CD8-positive, alpha-beta memory T cell (primary cell): Measurements from ENCODE around the gene PIP4P1. TPM values are rescaled to one million over a fixed set of nuclear protein-coding genes. Genes with fewer than 3 reads are reported as not detected.
A peak's percentile ranks its signal among the peaks of the same experiment; 100 is the strongest.
"Not testable (repeated sequence)": the region's sequence is repeated elsewhere in the genome, so short reads cannot be mapped to it uniquely, and the experiment has no call there.

ENCODE experiments used
- CTCF ChIA-PET: fragments of 350-600 bp; sonication (Branson Sonifier 250); formaldehyde crosslinking; loops from one replicate; lab custom pipeline; 2021; ENCODE audit warnings: antibody characterized with exemption; lab: Charles Lee
- POLR2A ChIA-PET: fragments of 350-600 bp; sonication (Branson Sonifier 250); formaldehyde crosslinking; loops from one replicate; lab custom pipeline; 2021; ENCODE audit warnings: antibody characterized with exemption; lab: Charles Lee
- DNase-seq, 5 donors: peaks; one replicate each; pipeline versions ENCODE4 v3.0.0 to v3.0.0-alpha.2; 2020 to 2022; ENCODE audit warnings: mixed read lengths in 1 of 5
- H3K27ac ChIP-seq: one replicate; pipeline ENCODE4 v1.7.0; 2013; ENCODE audit warnings: low read depth, mild to moderate bottlenecking, low read length, moderate library complexity
- H3K27me3 ChIP-seq: 2 replicates; pipeline ENCODE4 v1.7.0; 2013; ENCODE audit warnings: low read length, mild to moderate bottlenecking; ENCODE audit not compliant: insufficient read depth, poor library complexity, severe bottlenecking
- H3K36me3 ChIP-seq: 2 replicates; pipeline ENCODE4 v1.7.0; 2013; ENCODE audit warnings: mild to moderate bottlenecking, low read length, moderate library complexity; ENCODE audit not compliant: insufficient read depth
- H3K4me1 ChIP-seq: 2 replicates; pipeline ENCODE4 v1.7.0; 2013; ENCODE audit warnings: mild to moderate bottlenecking, low read length, moderate library complexity; ENCODE audit not compliant: insufficient read depth
- H3K4me3 ChIP-seq: 2 replicates; pipeline ENCODE4 v1.7.0; 2013; ENCODE audit warnings: mild to moderate bottlenecking, low read length
- H3K9me3 ChIP-seq: 2 replicates; pipeline ENCODE4 v1.7.0; 2013; ENCODE audit warnings: mild to moderate bottlenecking, low read length
- H3K27ac Mint-ChIP-seq, 8 donors: one replicate each; pipeline ENCODE4 v1.8.0; 2020 to 2021; ENCODE audit warnings: mixed read lengths in 8 of 8, mild to moderate bottlenecking in 6 of 8, inconsistent platforms in 3 of 8, moderate library complexity in 3 of 8
- H3K27me3 Mint-ChIP-seq, 2 donors: one replicate each; pipeline ENCODE4 v1.8.0; 2020 to 2021; ENCODE audit warnings: mixed read lengths in 2 of 2, mild to moderate bottlenecking in 1 of 2, moderate library complexity in 1 of 2
- H3K36me3 Mint-ChIP-seq, 3 donors: one replicate each; pipeline ENCODE4 v1.8.0; 2020 to 2021; ENCODE audit warnings: mixed read lengths in 3 of 3, inconsistent platforms in 1 of 3, mild to moderate bottlenecking in 1 of 3
- H3K4me1 Mint-ChIP-seq, 3 donors: one replicate each; pipeline ENCODE4 v1.8.0; 2020 to 2021; ENCODE audit warnings: mixed read lengths in 3 of 3, inconsistent platforms in 1 of 3, mild to moderate bottlenecking in 1 of 3
- H3K4me3 Mint-ChIP-seq, 7 donors: one replicate each; pipeline ENCODE4 v1.8.0; 2020 to 2021; ENCODE audit warnings: mixed read lengths in 7 of 7, mild to moderate bottlenecking in 6 of 7, moderate library complexity in 4 of 7, inconsistent platforms in 2 of 7
- H3K9me3 Mint-ChIP-seq, 5 donors: one replicate each; pipeline ENCODE4 v1.8.0; 2020 to 2022; ENCODE audit warnings: mixed read lengths in 5 of 5, mild to moderate bottlenecking in 3 of 5, moderate library complexity in 2 of 5, inconsistent platforms in 1 of 5
- polyA plus RNA-seq: library from polyadenylated mRNA; unstranded; fragments of 300-500 nt; fragmentation: Illumina TruSeq; gene quantifications from one replicate; pipeline ENCODE4 v1.2.3, GENCODE V29; 2021
- total RNA-seq, 2 experiments: library from RNA; stranded (reverse); gene quantifications; one replicate each; pipeline ENCODE4 v1.2.3, GENCODE V29; 2021

The PIP4P1 gene
- total RNA-seq (10 to 100 TPM; 29.5 to 33.5 TPM), polyA plus RNA-seq (36.4 TPM)

GRCh38 chr14:20461225-20462141 lies at the start of gene PIP4P1:
Gene PIP4P1 (minus strand): TSS chr14:20461434. CDS start chr14:20461325, 109 bp downstream.
- H3K9me3 ChIP-seq = no peaks in the 10 kb centered on the region
- Mint-ChIP-seq H3K27ac (peak within 1 kb of the TSS; percentile 91 to 98 (median 96)), H3K36me3 (peaks cover 0 to 28% (median 13%) of the 10 kb centered on the region in 3 donors), H3K27me3 (peaks cover 0 to 6% of the 10 kb centered on the region in 2 donors), H3K9me3 (no peaks in the 10 kb centered on the region), H3K4me1 (peaks cover 29 to 41% (median 34%) of the 10 kb centered on the region in 3 donors), H3K4me3 (peak within 1 kb of the TSS; percentile 86 to 95 (median 89))
- peaks cover 28% of the 10 kb centered on the region for H3K4me1 ChIP-seq
- ChIA-PET CTCF (interaction anchor here (0.8 to 2.7 kb wide), 8 partner anchors 9 to 149 kb away, joined by 3 to 11 read pairs (median 4); no protein-coding TSS in a partner anchor), POLR2A (interaction anchor here (0.8 to 2.1 kb wide), 10 partner anchors 8 to 222 kb away, joined by 3 to 21 read pairs (median 6); partner anchors contain the start of genes PARP2 and PNP)
- H3K27ac ChIP-seq = peak within 1 kb of the TSS; percentile 75
- H3K36me3 ChIP-seq = peaks cover 40% of the 10 kb centered on the region
- peak; percentile 98 to 99 (median 99) for DNase-seq
- H3K27me3 ChIP-seq = no peaks in the 10 kb centered on the region
- peak within 1 kb of the TSS; percentile 78 for H3K4me3 ChIP-seq

GRCh38 chr14:20508367-20508766 lies 47.1 kb upstream of the PIP4P1 start:
- H3K4me1 Mint-ChIP-seq = no peaks in the 10 kb centered on the region
- H3K4me1 ChIP-seq = no peaks in the 10 kb centered on the region
- no peak overlapping the region for H3K4me3 Mint-ChIP-seq
- POLR2A ChIA-PET = no interaction called here
- no peaks in the 10 kb centered on the region for H3K36me3 Mint-ChIP-seq
- CTCF ChIA-PET = no interaction called here
- no peak overlapping the region for H3K27ac ChIP-seq
- H3K27me3 Mint-ChIP-seq = peaks cover 1 to 4% of the 10 kb centered on the region in 2 donors
- H3K4me3 ChIP-seq = no peak overlapping the region
- no peaks in the 10 kb centered on the region for H3K36me3 ChIP-seq
- no peak overlapping the region for H3K27ac Mint-ChIP-seq
- H3K9me3 ChIP-seq = no peaks in the 10 kb centered on the region
- no peaks in the 10 kb centered on the region for H3K9me3 Mint-ChIP-seq
- no peaks in the 10 kb centered on the region for H3K27me3 ChIP-seq
- no peak for DNase-seq

GRCh38 chr14:20507537-20507936 lies 46.3 kb upstream of the PIP4P1 start:
- H3K4me3 ChIP-seq, H3K4me1 Mint-ChIP-seq, H3K4me1 ChIP-seq, H3K9me3 Mint-ChIP-seq, H3K4me3 Mint-ChIP-seq, DNase-seq, H3K27me3 ChIP-seq, H3K9me3 ChIP-seq, CTCF ChIA-PET, H3K36me3 ChIP-seq, H3K27ac ChIP-seq, H3K36me3 Mint-ChIP-seq, H3K27me3 Mint-ChIP-seq, POLR2A ChIA-PET: not testable (repeated sequence)
- peak overlapping the region in 1 of 8 donors; percentile 33 for H3K27ac Mint-ChIP-seq

- H3K9me3 ChIP-seq, H3K4me1 Mint-ChIP-seq, CTCF ChIA-PET, DNase-seq, H3K27me3 ChIP-seq, H3K4me3 Mint-ChIP-seq, H3K27ac ChIP-seq, H3K27me3 Mint-ChIP-seq, H3K9me3 Mint-ChIP-seq, H3K36me3 ChIP-seq, H3K36me3 Mint-ChIP-seq, H3K27ac Mint-ChIP-seq, H3K4me3 ChIP-seq, POLR2A ChIA-PET, H3K4me1 ChIP-seq: not testable (repeated sequence)
Observed at GRCh38 chr14:20506752-20507151, 45.5 kb upstream of the PIP4P1 start.

GRCh38 chr14:20506276-20506675 lies 45.0 kb upstream of the PIP4P1 start:
- DNase-seq, H3K27ac Mint-ChIP-seq, H3K4me3 Mint-ChIP-seq, H3K9me3 ChIP-seq, H3K27me3 ChIP-seq, H3K4me1 ChIP-seq, H3K27ac ChIP-seq, H3K36me3 ChIP-seq, H3K4me3 ChIP-seq, CTCF ChIA-PET, H3K27me3 Mint-ChIP-seq, H3K4me1 Mint-ChIP-seq, H3K36me3 Mint-ChIP-seq, H3K9me3 Mint-ChIP-seq, POLR2A ChIA-PET: not testable (repeated sequence)

GRCh38 chr14:20503898-20504297 lies 42.7 kb upstream of the PIP4P1 start:
- DNase-seq = no peak
- H3K36me3 Mint-ChIP-seq = no peaks in the 10 kb centered on the region
- Histone ChIP-seq H3K27me3 (no peaks in the 10 kb centered on the region), H3K4me3 (no peak overlapping the region), H3K36me3 (no peaks in the 10 kb centered on the region), H3K27ac (no peak overlapping the region), H3K4me1 (no peaks in the 10 kb centered on the region), H3K9me3 (no peaks in the 10 kb centered on the region)
- ChIA-PET CTCF (no interaction called here), POLR2A (no interaction called here)
- H3K9me3 Mint-ChIP-seq = no peaks in the 10 kb centered on the region
- H3K4me3 Mint-ChIP-seq = no peak overlapping the region
- no peak overlapping the region for H3K27ac Mint-ChIP-seq
- peaks cover 0 to 4% of the 10 kb centered on the region in 2 donors for H3K27me3 Mint-ChIP-seq
- no peaks in the 10 kb centered on the region for H3K4me1 Mint-ChIP-seq

- Histone ChIP-seq H3K36me3 (no peaks in the 10 kb centered on the region), H3K4me1 (no peaks in the 10 kb centered on the region), H3K27me3 (no peaks in the 10 kb centered on the region), H3K27ac (no peak overlapping the region), H3K9me3 (no peaks in the 10 kb centered on the region), H3K4me3 (no peak overlapping the region)
- CTCF ChIA-PET = no interaction called here
- Mint-ChIP-seq H3K4me3 (no peak overlapping the region), H3K36me3 (no peaks in the 10 kb centered on the region), H3K9me3 (no peaks in the 10 kb centered on the region), H3K27ac (no peak overlapping the region), H3K4me1 (no peaks in the 10 kb centered on the region), H3K27me3 (peaks cover 1 to 4% of the 10 kb centered on the region in 2 donors)
- DNase-seq = no peak
- POLR2A ChIA-PET = no interaction called here
Observed at GRCh38 chr14:20501346-20501745, 40.1 kb upstream of the PIP4P1 start.

GRCh38 chr14:20499881-20500280 lies 38.6 kb upstream of the PIP4P1 start:
- Mint-ChIP-seq H3K27ac (no peak overlapping the region), H3K36me3 (no peaks in the 10 kb centered on the region), H3K9me3 (no peaks in the 10 kb centered on the region), H3K4me3 (no peak overlapping the region), H3K27me3 (peaks cover 1 to 4% of the 10 kb centered on the region in 2 donors), H3K4me1 (peaks cover 0 to 10% (median 7%) of the 10 kb centered on the region in 3 donors)
- H3K9me3 ChIP-seq = no peaks in the 10 kb centered on the region
- no peaks in the 10 kb centered on the region for H3K36me3 ChIP-seq
- ChIA-PET POLR2A (no interaction called here), CTCF (no interaction called here)
- H3K4me3 ChIP-seq = no peak overlapping the region
- no peak overlapping the region for H3K27ac ChIP-seq
- no peak for DNase-seq
- H3K27me3 ChIP-seq = no peaks in the 10 kb centered on the region
- no peaks in the 10 kb centered on the region for H3K4me1 ChIP-seq
